ENCODE data around the gene IER2.

The IER2 gene

DNA sequence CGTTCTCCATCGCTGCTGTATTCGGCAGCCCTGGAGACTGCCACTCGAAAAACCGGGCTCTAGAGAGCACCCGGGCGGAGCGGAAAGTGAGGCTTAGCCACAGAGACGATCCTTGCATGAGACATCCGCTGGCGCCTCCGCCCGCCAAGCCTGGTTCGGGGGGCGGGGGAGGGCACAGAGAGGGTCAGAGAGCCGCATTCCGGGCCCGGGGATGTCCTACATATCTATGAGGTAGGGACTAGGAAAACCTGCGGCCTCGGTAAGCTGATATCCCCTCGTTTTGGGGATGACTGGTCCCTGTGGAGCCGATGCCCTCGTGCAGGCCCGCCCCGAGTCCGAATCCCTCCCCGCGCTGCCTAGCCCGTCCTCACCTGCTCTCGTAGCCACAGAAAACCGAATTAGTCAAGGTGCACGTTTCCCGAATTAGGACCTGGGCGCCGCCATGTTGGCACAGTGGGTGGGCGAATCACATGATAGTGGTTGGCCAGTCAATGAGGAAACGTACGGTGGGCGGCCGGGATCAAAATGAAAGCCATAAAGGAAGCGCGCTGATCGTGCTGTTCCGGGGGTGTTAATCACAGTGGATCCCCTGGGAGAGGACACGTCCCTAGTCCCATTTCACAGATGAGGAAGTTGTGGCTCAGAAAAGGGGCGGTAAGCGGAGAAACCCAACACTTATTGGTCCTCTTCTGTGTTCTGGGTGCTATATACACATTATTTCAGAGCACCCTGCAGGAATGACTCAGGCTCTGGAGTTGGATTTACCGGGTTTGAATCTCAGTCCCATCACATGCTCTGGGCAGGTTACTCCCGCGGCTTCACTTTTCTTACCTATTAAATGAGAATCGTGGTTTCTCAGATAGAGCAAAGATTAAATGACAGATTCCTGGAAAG, 33.7 kb upstream of the IER2 start, which contains the start of gene TRMT1:
TRMT1 (minus strand) TSS at position 459 of the 894 bp plus-strand sequence; CDS start at position 118, 341 bp downstream.
- Mint-ChIP-seq H3K9me3 (no peaks in the 10 kb centered on the region), H3K4me1 (peaks cover 40% of the 10 kb centered on the region), H3K27ac (peak within 1 kb of the TSS; percentile 93), H3K4me3 (peak within 1 kb of the TSS; percentile 85), H3K36me3 (peaks cover 60% of the 10 kb centered on the region)
- ATAC-seq = peak; percentile 67
- peak; percentile 76 to 95 for DNase-seq (ENCODE audit: low spot score in 2 of 2)

DNA sequence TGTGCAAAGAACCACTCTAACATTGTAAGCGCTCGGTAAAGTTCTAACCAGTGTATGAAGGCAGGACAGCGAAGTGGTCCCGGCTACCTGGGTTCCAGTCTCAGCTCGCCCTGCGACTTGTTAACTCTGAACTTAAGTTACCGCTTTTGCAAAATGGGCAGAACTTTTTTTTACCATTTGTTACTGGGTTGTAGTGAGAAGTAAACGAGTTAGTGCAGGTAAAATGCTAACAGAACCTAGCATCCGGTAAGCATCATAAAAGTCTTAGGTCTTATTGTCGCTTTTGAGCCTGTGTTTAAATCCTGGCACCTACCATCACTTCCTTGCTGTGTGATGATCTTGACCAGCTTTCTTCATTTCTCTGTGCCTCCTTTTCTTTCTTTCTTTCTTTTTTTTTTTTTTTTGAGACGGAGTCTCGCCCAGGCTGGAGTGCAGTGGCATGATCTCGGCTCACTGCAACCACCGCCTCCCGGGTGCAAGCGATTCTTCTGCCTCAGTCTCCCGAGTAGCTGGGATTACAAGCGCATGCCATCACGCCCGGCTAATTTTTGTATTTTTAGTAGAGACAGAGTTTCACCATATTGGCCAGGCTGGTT, 32.9 kb upstream of the IER2 start:
- ATAC-seq (no peak), DNase-seq (ENCODE audit: low spot score in 2 of 2) (no peak)
- H3K4me3 Mint-ChIP-seq = peak overlapping the region; percentile 85
- H3K36me3 Mint-ChIP-seq = peaks cover 60% of the 10 kb centered on the region
- H3K9me3 Mint-ChIP-seq = no peaks in the 10 kb centered on the region
- peaks cover 48% of the 10 kb centered on the region for H3K4me1 Mint-ChIP-seq
- H3K27ac Mint-ChIP-seq = peak overlapping the region; percentile 93

DNA sequence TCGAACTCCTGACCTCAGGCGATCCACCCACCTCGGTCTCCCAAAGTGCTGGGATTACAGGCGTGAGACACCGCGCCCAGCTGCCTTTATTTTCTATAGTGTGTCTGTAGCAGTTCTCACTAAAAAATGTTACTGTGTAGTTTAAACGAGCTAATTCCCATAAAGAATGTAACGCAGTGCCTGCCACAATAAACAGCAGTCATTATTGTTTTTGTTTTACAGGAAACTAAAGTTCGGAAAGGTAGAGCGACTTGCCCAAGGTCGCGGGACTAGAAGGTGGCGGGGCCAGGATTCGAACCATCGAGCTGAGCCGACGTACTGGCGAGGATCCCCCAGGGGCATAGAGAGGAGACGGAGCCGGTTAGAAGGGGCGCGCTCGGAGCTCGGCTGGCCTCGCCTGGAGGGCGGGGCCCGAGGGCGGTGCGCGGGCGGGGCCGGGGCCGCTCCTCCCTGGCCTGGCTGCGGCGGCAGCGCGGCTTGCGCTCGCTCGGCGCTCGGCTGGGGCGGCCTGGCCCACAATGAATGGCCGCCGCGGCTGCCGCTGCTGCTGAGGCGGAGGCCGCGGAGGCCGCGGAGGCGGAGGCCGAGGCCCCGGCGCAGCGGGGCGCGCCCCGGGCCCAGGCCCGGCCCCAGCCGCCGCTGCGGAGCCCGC, 32.3 kb upstream of the IER2 start, which contains the start of gene NACC1:
NACC1 (plus strand) TSS at position 493 of the 652 bp plus-strand sequence. CDS start 16,944 bp downstream, outside the sequence.
- peak; percentile 80 for ATAC-seq
- DNase-seq (ENCODE audit: low spot score in 2 of 2) = peak; percentile 84 to 91
- H3K4me3 Mint-ChIP-seq = peak within 1 kb of the TSS; percentile 85
- H3K4me1 Mint-ChIP-seq = peaks cover 54% of the 10 kb centered on the region
- H3K36me3 Mint-ChIP-seq = peaks cover 60% of the 10 kb centered on the region
- peak within 1 kb of the TSS; percentile 95 for H3K27ac Mint-ChIP-seq
- H3K9me3 Mint-ChIP-seq = no peaks in the 10 kb centered on the region

DNA sequence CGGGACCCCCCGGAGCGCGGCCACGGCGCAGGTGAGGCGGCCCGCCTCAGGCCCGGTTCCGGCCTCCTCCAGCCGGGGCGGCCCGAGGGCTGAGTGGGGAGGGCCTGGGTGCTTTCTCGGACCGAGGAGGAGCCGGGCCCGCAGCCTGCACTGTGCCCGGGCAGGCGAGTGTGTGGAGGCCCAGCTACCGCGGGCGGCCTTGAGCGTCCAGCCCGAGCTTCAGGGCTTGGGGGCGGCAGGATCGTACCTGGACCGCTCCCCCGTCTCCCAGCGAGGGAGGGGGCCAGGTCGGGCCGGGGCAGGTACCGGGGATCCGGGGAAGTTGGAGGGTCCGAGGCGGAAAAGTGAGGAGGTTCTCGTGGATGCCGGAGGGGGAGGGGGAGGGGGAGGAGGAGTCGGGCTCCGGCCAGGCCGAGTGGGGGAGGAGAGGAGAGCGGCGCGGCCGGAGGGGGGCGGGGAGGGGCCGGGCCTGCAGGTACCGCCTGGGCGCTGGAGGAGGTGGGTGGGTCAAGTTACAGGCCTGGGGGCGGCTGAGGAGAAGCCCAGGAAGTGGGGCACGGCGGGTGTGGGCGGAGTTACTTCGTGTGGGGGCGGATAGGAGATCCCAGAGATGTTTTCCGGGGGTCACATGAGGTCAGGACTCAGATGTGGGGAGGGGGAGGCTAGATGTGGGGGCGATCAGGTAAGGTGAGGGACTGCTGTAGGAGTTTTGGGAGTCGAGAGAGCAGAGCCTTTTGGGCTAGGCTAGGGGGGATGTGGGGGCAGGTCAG, 31.6 kb upstream of the IER2 start:
- peaks cover 60% of the 10 kb centered on the region for H3K36me3 Mint-ChIP-seq
- peak overlapping the region; percentile 85 for H3K4me3 Mint-ChIP-seq
- H3K9me3 Mint-ChIP-seq = no peaks in the 10 kb centered on the region
- peak; percentile 0 for ATAC-seq
- DNase-seq (ENCODE audit: low spot score in 2 of 2) = peak; percentile 27 to 76
- H3K4me1 Mint-ChIP-seq = peaks cover 61% of the 10 kb centered on the region
- H3K27ac Mint-ChIP-seq = peak overlapping the region; percentile 95

DNA sequence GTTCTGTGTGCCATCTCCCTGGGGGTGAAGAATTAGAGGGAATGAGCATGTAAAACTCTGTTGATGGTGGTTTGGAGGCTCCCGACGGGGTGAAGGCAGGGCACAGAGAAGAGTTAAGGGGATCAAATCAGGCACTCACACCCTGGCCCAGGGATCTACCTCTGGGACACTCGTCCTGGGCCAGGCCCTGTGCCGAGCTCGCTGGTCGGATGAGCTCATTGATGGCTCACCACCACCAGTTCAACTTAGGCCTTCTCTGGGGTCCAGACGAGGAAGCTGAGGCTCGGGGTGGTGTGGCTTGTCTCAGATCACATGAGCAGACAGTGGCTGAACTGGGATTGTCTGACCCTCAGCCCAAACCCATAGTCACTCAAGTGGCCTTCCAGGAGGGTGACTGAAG, 30.6 kb upstream of the IER2 start:
- peak overlapping the region; percentile 95 for H3K27ac Mint-ChIP-seq
- H3K4me1 Mint-ChIP-seq = peaks cover 65% of the 10 kb centered on the region
- no peaks in the 10 kb centered on the region for H3K9me3 Mint-ChIP-seq
- no peak for DNase-seq (ENCODE audit: low spot score in 2 of 2)
- H3K36me3 Mint-ChIP-seq = peaks cover 60% of the 10 kb centered on the region
- no peak for ATAC-seq
- H3K4me3 Mint-ChIP-seq = peak overlapping the region; percentile 85

DNA sequence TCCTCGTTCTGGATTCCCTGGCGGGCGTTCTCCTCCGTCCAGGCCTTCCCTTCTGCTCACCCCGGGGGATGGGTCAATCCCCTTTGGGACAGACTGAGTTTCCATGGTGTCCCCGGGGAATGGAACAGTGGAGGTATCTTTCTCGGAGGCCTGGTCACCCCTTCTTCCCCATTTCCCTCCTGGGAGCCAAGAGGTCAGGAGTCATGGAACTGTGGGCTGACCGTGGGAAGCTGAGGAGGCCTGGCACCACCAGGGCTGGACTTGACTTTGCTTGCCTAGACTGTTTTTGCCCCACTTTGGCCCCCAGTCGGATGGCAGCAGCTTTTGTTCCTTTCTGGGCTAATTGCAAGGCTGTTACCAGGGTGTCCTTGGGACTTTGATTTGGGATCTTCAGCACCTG, 30.2 kb upstream of the IER2 start:
- Mint-ChIP-seq H3K27ac (peak overlapping the region; percentile 95), H3K4me3 (peak overlapping the region; percentile 85), H3K36me3 (peaks cover 60% of the 10 kb centered on the region), H3K9me3 (no peaks in the 10 kb centered on the region), H3K4me1 (peaks cover 65% of the 10 kb centered on the region)
- DNase-seq (ENCODE audit: low spot score in 2 of 2) = no peak
- no peak for ATAC-seq

DNA sequence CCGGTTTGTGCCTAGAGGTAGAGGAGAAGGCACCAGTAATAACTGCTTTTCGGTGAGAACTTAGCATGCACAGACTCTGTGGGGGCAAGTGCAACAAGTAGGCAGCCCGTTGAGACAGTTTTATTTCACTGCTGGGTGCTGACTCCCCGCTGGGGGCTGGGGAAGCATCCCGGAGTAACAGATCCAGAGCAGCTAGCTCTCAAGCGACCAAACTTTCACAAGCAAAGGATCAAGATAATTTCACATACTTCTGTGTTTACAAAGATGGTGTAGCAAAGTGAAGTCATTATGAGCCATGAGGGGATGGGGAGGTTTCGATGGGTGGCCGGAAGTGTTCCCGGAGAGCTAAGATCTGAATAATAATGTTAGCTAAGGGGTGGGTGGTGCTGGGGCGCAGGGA, 29.4 kb upstream of the IER2 start:
- ATAC-seq (peak; percentile 35), DNase-seq (ENCODE audit: low spot score in 2 of 2) (no peak)
- Mint-ChIP-seq H3K27ac (peak overlapping the region; percentile 95), H3K36me3 (peaks cover 65% of the 10 kb centered on the region), H3K4me3 (peak overlapping the region; percentile 85), H3K4me1 (peaks cover 59% of the 10 kb centered on the region), H3K9me3 (no peaks in the 10 kb centered on the region)

DNA sequence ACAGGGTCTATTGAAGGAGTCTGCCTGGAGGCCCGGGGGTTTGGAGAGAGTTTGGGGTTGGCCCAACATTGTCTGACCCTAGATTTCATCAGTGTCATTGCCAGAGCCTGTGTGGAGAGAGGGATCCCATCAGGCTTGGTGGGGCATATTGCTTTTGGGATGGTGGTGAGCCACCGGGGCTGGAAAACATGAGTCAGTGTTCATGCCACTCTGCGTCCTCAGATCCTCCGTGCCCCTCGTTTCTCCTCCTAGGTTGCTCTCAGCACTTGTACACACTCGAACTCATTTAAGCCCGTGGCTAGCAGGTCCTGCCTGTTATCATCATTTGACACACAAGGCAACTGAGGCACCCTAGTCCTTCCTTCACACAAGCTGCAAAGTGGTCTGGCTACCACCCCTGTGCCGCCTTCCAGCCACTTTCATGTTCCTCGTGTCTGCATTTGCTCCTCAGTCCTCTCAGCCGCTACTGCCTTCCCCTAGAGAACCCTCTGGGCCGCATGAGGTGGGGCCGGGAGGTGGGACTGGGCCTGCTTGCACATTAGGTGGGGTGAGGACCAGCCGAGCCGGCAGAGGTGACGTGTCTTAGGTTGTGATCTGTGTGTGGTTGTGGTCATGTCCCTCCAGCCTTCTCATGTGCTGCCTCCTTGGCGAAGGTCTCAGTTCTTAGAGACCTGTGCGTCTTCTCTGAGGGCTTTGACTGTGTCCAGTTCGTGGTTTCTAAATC, 28.5 kb upstream of the IER2 start:
- Mint-ChIP-seq H3K4me1 (peaks cover 54% of the 10 kb centered on the region), H3K27ac (peak overlapping the region; percentile 95), H3K9me3 (no peaks in the 10 kb centered on the region), H3K36me3 (peaks cover 68% of the 10 kb centered on the region), H3K4me3 (peak overlapping the region; percentile 85)
- ATAC-seq = peak; percentile 74
- DNase-seq (ENCODE audit: low spot score in 2 of 2) = peak; percentile 32 to 73

DNA sequence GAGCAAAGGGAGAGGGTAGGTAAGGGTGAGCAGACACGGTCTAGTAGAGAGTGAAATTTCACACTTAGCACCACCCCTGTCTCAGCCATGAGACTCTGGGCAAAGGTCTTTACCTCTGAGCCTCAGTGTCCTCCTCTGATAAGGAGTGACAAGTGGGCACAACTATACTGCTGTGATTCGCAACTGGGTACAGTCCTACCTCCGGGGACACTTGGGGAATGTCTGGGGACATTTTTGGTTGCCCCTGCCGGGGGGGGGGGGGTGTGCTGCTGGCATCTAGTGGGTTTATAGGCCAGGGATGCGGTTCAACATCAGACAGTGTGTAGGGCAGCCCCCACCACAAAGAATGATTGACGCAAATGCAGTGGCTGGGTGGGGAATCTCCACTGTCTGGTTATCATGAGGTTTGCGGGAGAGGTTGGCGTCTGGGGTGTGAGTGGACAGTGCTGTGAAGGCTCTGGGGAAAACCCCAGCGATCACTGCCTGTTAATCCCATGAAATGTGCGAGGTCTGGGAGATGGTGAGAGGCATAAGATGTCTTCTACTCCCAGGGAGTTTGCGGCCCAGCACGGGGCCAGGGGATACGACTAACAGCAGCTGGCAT, 27.8 kb upstream of the IER2 start:
- peaks cover 73% of the 10 kb centered on the region for H3K36me3 Mint-ChIP-seq
- peaks cover 52% of the 10 kb centered on the region for H3K4me1 Mint-ChIP-seq
- H3K27ac Mint-ChIP-seq = peak overlapping the region; percentile 95
- peak; percentile 25 to 70 for DNase-seq (ENCODE audit: low spot score in 2 of 2)
- H3K4me3 Mint-ChIP-seq = peak overlapping the region; percentile 85
- ATAC-seq = peak; percentile 44
- no peaks in the 10 kb centered on the region for H3K9me3 Mint-ChIP-seq

DNA sequence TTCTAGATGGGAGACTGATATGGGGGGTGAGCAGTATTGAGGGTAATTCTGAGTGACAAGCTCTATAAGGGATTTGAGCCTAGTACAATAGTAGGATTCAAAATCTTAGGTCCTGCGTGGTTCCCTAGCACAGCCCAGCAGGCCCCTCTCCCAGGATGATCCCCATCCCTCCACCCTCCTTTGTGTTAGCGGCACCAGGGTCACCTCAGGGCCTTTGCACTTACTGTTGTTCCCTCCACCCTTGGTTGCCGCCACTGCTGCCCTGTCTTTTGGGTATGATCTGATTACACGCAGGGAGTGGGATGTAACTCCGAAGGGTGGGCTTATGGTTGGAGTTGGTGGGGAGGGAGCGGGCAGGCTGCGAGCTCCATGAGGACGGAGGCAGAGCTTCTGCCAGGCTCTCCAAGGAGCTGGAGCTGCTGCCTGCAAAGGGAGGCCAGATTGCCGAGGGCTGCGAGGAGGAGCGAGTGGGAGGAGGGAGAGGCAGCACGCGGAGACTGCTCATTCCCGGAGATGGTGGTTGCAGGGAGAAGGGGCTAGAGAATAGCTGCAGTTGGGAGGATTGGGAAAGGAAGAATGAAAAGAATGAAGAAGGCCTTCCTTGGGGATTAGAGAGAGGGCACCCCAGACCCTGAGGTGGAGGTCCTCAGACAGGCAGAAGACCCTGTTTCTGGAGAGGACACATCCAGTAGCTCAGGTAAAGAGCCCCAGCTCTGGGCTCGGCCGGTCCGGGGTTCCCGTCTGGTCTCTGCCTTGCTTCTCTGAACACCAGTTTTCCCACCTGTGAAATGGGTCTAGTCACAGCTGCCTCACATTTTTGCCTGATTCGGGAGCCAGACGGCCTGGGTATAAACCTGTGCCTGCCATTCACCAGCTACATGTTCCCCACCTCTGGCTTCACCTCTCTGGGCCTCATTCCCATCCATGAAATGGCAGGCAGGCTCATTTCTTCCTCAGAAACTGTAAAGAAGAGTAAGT, 26.9 kb upstream of the IER2 start:
- Mint-ChIP-seq H3K36me3 (peaks cover 82% of the 10 kb centered on the region), H3K4me1 (peaks cover 60% of the 10 kb centered on the region), H3K4me3 (peak overlapping the region; percentile 85), H3K27ac (peak overlapping the region; percentile 95), H3K9me3 (no peaks in the 10 kb centered on the region)
- ATAC-seq (no peak), DNase-seq (ENCODE audit: low spot score in 2 of 2) (no peak)

DNA sequence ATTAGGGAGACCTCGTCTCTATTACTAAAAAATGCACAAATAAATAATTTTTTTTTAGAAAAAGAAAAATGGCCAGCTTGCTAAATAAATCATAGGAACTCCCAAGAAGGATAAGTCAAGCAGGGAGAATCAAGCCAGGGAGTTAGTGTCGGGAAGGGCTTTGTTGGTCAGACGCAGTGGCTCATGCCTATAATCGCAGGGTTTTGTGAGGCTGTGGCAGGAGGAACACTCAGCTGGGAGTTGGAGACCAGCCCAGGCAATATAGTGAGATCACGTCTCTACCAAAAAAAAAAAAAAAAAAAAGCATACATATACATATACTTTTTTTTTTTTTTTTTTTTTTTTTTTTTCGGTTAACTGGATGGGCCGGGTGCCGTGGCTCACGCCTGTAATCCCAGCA, 23.2 kb upstream of the IER2 start:
- H3K27ac Mint-ChIP-seq = no peak overlapping the region
- H3K9me3 Mint-ChIP-seq = no peaks in the 10 kb centered on the region
- peaks cover 52% of the 10 kb centered on the region for H3K4me1 Mint-ChIP-seq
- H3K4me3 Mint-ChIP-seq = no peak overlapping the region
- ATAC-seq (no peak), DNase-seq (ENCODE audit: low spot score in 2 of 2) (no peak)
- peaks cover 87% of the 10 kb centered on the region for H3K36me3 Mint-ChIP-seq

DNA sequence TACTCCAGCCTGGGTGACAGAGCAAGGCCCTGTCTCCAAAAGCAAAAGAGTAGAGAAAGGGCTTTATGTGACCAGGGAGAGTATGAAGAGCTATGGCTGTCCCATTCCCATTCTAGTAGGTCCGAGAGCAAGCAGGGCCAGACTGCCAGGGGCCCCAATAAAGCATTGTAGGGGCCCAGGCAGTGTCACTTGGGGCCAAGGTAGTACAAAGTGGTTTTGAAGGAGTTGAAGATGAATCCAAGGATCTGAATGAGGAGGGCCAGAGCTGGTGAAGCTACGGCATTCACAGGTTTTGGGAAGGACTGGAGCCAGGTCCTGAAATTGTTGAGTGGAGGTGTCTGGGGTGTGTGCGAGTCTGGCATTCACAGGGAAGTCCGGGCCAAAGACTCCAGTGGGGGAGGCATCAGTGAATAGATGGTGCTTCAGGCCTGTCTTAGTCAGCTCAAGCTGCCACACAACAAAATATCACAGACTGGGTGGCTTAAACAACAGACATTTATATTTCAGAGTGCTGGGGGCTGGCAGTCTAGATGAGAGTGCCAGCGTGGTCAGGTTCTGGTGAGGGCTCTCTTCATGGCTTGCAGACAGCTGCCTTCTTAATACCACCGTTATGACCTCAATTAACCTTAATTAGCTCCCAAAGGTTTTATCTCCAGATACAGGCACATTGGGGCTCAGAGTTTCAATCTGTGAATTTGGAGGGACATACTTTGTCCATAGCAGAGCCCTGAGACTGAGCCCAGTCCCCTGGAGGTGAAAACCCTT, 22.2 kb upstream of the IER2 start:
- no peaks in the 10 kb centered on the region for H3K9me3 Mint-ChIP-seq
- no peak overlapping the region for H3K4me3 Mint-ChIP-seq
- no peak for ATAC-seq
- DNase-seq (ENCODE audit: low spot score in 2 of 2) = no peak
- peak overlapping the region; percentile 84 for H3K27ac Mint-ChIP-seq
- peaks cover 87% of the 10 kb centered on the region for H3K36me3 Mint-ChIP-seq
- H3K4me1 Mint-ChIP-seq = peaks cover 52% of the 10 kb centered on the region
